GM19468 (cell line): Measurements from ENCODE around the gene RMRP.
A peak's percentile ranks its signal among the peaks of the same experiment; 100 is the strongest.

Source experiments
- ATAC-seq: cut with Tn5 transposase; IDR thresholded peaks from one replicate; pipeline ENCODE4 v1.9.1; 2021; ENCODE audit warnings: mild to moderate bottlenecking, moderate library complexity, moderate number of reproducible peaks; ENCODE audit not compliant: unreplicated experiment; ENCODE audit errors: extremely low read depth

RMRP gene

DNA sequence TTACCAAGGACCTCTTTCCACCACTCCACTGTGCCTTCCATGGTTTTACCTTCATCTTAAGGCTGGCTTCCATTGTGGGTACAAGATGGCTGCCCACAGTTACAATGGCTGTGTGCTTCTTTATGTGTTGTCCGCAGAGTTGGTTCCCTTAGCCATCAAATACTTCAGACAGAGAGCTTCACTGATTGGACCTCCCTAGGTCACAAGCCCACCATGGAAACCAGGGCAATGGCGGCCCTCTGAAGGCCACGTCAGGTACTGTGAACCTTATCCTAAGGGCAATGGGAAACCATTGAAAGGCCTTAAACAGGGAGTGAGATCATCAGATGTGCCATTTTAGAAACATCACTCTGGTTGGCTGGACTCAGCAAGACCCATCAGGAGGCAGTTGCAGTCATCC lies 10.1 kb upstream of the RMRP start:
- ATAC-seq = no peak

DNA sequence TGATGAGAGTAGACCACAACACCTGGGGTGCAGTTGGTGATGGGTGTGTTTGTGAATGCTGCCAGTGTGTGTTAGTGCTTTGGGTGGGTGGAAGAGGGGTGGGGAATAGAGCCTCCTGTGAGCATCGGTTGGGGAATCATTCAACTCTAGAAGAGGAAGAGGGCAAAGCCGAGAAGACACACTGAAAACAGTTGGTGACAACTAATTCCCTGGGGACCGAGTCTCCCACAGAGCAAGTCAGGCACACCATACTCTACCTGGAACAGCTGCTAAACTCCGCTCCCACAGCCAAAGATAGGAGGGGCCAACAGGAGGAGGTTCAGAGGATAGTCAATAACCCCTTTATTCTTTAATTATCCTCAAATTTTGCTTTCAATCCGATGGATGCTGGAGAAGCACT lies 8.7 kb upstream of the RMRP start:
- no peak for ATAC-seq

- ATAC-seq = no peak
Measured at GRCh38 chr9:35666045-35666444, 8.2 kb upstream of the RMRP start.

DNA sequence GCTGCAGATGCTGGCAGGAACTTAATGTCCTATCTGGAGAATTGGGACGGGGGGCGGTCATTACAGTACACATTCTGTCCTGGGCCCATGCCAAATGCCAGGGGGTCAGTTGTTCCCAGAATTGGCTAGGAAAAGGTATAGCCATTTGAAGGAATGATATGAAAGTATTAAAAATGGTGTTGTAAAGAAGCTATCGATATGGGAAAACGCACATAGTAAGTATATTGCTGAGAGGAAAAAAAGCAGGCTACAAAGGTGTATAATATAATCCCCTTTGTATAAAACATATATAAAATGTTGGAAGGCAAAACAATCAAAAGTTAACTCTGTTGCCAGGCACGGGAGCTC lies 7.6 kb upstream of the RMRP start:
- ATAC-seq = no peak

DNA sequence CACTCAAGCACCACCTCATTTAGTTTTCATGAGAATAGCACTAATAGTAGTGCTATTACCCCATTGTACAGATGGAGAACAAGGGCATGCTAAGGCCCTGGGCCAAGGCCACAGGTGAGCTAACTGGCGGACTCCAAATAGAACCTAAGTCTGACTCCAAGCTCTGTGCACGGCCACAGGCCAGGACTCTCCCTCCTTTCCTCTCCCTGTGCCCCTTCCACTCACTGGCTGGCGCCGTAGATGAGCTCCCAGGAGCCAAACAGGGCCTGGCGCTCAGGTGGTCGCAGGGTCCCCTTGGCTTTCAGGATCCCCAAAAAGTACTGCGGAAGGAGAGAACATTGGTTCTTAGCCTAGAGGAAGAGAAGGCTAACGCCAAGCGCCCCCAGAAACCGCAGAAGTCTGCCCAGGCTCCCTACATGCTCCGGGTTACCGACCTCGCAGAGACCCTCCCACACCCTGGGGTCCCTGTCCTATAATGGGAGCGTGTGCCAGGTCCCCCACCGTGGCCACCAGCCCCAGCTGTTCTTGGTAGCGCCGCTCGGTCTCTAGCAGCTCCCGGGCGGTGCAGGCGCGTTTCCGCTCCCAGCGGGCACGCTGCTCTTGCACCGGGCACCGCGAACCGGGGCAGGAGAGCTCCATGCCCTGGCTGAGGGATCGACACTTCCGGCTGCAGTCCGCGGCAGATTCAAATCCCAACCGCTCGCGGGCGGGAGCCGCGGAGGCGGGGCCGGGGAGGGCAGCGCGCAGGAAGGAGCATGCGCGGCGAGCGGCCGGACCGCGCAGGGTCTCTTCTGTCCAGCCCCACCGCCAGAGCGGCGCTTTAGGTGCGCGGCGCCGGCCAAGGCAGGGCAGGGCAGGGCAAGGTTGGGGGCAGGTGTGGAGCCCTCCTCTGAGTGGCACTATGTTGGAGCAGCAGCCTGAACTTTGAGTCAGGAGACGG lies 7.0 kb upstream of the RMRP start, which contains the start of gene ARHGEF39:
Gene ARHGEF39, minus strand, starts transcription at position 665 of the 940 bp plus-strand sequence. Its CDS starts 26 bp downstream, at position 639.
- peak; percentile 66 for ATAC-seq

GRCh38 chr9:35662437-35662836 lies 4.6 kb upstream of the RMRP start:
- no peak for ATAC-seq

- no peak for ATAC-seq
Measured at GRCh38 chr9:35661756-35662350, 4.0 kb upstream of the RMRP start.

DNA sequence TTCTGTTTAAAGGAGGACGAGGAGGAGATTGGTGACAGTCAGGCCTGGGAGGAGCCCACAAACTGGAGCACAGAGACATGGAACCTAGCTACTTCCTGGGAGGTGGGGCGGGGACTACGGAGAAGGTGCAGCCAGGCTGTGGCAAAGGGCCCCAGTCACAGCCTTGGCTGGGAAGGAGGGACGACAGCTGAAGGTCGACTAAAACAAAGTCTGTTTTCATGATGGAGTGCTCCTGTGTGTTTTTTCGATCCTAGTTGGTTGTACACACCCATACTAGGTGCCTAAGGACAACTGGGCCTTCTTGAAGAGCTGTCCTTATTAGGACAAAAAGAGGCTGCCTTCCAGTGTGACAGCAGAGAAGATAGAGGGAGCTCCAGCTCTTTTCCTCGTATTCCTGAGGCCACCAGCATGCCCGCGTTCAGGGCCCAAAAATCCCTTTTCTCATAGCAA lies 3.2 kb upstream of the RMRP start:
- ATAC-seq = no peak

DNA sequence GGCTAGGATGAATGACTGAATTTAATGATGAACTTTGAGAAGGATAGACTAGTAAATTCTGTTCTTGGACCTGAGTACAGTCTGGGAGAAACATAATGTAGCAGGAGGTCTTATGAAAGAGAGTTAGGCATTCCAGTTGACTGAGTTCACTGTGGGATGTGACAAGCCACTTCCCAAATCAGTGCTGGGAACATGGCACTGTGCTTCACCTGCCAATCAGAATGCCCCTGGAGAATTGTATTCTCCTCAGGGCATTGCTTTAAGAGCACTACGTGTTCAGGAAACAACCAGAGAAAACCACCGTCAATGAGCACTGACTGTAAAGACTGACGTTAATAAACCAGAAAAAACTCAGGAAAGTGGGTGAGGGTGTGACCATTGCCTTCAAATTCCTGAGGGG lies 1.5 kb upstream of the RMRP start:
- no peak for ATAC-seq

GRCh38 chr9:35658968-35659220 lies 1.1 kb upstream of the RMRP start:
- no peak for ATAC-seq

DNA sequence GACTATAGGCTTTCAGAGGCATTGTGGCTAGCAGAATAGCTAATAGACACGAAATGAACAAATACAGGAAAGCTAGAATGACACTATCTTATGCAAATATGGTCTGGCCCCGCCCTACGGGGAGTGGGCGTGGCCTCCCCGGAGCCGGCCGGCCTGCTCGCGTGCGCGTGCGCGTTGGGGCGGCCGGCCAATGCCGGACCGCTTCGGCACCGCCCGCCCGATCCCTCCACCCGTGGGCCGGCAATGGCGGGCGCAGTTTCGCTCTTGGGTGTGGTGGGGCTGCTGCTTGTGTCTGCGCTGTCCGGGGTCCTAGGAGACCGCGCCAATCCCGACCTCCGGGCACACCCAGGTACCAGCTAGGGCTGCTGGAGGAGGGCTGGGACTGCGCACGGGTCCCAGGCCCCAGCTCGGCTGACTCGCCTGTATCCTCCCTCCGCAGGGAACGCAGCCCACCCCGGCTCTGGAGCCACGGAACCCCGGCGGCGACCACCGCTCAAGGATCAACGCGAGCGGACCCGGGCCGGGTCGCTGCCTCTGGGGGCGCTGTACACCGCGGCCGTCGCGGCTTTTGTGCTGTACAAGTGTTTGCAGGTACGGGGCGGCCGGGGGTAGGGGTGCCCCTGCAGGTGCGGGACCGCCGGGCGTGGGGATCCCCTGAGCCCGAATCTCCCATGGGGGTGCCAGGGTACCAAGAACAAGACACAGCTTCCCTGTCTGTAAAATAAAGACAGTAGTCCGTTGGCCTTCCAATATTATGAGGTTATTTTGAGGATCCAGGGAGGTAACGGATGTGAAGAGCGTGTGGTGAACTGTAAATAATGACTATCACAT lies 533 bp upstream of the RMRP start, which contains the start of gene CCDC107:
Gene CCDC107, plus strand, starts transcription at position 156 of the 831 bp plus-strand sequence. Its CDS starts 88 bp downstream, at position 244.
- peak; percentile 61 for ATAC-seq

DNA sequence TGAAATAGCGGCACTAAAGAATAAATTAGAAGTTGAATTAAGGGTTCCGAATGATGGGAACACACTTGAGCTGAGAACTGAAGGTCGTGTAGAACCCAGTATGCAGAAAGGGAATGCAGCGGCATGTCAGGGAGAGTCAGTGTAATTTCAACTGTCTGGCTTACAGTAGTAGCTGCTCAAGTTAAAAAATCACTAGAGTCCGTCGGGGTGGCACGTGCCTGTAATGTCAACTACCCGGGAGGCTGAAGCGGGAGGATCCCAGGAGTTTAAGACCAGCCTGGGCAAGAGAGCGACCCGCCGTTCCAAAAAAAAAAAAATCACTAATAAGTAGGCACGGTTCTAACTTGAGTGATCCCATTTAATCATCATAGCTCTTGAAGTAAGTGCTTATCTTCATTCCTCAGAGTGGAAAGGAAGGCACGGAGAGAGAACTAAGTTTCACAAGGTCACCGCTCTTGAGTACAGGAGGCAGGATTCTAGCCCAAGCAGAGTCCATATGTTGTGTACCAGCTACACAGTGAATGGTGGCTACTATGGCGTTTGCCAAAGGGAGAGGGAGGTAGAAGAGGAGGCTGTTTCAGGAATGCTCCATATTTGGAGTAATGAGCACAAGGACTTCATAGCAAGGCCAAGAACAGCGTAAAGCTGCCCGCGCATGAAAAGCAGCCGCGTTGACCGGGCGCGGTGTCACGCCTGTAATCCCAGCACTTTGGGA lies 831 bp downstream of the RMRP start:
- ATAC-seq = no peak

- no peak for ATAC-seq
Measured at GRCh38 chr9:35656348-35656747, 1.5 kb downstream of the RMRP start.

GRCh38 chr9:35653611-35654010 lies 4.2 kb downstream of the RMRP start:
- ATAC-seq = no peak

GRCh38 chr9:35652829-35653209 lies 5.0 kb downstream of the RMRP start:
- ATAC-seq = no peak

DNA sequence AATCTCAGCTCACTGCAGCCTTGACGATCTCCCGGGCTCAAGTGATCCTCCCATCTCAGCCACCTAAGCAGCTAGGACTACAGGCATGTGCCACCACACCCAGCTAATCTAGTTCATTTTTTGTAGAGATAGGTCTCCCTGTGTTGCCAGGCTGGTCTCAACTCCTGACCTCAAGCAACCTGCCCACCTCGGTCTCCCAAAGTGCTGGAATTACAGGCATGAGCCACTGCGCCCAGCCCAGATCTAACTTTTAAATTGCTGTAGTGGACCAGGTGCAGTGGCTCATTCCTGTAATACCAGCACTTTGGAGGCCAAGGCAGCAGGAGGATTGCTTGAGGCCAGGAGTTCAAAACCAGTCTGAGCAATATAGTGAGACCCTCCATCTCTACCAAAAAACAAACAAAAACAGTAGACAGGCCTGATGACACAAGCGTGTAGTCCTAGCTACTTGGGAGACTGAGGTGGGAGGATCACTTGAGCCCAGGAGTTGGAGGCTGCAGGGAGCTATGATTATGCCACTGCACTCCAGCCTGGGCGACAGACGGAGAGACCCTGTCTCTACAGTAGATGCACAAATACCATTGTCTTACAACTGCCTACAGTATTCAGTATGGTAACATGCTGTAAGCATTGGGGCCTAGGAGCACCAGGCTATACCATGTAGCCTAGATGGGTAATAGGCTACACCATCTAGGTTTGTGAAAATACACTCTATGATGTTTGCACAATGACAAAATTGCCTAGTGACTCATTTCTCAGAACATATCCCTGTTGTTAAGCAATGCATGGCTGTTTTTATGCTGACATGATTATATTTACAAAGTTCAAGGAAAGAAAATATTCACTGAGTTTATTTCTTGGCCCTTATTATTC lies 5.6 kb downstream of the RMRP start:
- no peak for ATAC-seq

- ATAC-seq = no peak
Measured at GRCh38 chr9:35650341-35651158, 7.3 kb downstream of the RMRP start, which contains the start of gene SIT1. SIT1 (minus strand) TSS chr9:35650931; CDS start chr9:35650853, 78 bp downstream.
